DMS 273 treated with DMSO at 0.1 percent for 48 hours (cell line): ENCODE data around the gene UNCX.
"Not testable (repeated sequence)": the region's sequence is repeated elsewhere in the genome, so short reads cannot be mapped to it uniquely, and the experiment has no call there.

ENCODE experiments used
- DNase-seq: peaks from one replicate; lab custom pipeline; 2025; lab: John Stamatoyannopoulos, UW

UNCX gene

GRCh38 chr7:1278543-1278942 lies 45.9 kb downstream of the UNCX start:
- DNase-seq = no peak

DNA sequence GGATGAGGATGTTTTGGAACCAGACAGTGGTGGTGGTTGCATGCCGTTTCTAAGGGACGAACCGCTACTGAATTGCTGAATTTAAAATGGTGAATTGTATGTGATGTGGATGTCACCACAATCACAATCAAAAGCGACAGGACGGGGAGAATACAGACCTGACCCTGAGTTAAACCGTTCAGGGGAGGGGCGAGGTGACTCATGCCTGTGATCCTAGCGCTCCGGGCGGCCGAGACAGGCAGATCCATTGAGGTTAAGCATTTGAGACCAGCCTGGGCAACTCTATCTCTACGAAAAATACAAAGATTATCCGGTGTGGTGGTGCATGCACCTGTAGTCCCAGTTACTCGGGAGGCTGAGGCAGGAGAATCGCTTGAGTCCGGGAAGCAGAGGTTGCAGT lies 46.4 kb downstream of the UNCX start:
- no peak for DNase-seq

DNA sequence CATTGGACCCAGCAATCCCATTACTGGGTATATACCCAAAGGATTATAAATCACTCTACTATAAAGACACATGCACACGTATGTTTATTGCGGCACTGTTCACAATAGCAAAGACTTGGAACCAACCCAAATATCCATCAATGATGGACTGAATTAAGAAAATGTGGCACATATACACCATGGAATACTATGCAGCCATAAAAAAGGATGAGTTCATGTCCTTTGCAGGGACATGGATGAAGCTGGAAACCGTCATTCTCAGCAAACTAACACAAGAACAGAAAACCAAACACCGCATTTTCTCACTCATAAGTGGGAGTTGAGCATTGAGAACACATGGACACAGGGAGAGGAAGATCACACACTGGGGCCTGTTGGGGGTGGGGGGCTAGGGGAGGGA lies 47.2 kb downstream of the UNCX start:
- not testable (repeated sequence) for DNase-seq

- no peak for DNase-seq
Measured at GRCh38 chr7:1281068-1281467, 48.4 kb downstream of the UNCX start.

- DNase-seq = no peak
Measured at GRCh38 chr7:1282679-1283078, 50.0 kb downstream of the UNCX start.

DNA sequence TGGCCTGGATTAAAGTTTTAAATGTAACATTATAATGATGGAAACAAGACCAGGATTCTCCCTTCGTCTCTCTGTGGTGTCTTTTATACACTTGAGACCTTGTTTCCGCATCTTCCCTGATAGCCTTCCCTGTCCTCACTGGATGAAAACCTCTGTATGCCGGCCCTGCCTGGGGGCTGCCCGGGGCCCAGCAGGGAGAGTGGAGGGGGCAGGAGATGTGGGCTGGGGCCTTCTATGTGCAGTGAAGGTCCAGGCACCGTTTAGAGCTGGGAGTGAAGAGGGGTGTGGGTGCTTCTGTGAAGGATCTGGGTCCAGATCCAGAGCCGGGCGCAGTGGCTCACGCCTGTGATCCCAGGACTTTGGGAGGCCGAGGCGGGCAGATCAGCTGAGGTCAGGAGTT lies 50.7 kb downstream of the UNCX start:
- no peak for DNase-seq

DNA sequence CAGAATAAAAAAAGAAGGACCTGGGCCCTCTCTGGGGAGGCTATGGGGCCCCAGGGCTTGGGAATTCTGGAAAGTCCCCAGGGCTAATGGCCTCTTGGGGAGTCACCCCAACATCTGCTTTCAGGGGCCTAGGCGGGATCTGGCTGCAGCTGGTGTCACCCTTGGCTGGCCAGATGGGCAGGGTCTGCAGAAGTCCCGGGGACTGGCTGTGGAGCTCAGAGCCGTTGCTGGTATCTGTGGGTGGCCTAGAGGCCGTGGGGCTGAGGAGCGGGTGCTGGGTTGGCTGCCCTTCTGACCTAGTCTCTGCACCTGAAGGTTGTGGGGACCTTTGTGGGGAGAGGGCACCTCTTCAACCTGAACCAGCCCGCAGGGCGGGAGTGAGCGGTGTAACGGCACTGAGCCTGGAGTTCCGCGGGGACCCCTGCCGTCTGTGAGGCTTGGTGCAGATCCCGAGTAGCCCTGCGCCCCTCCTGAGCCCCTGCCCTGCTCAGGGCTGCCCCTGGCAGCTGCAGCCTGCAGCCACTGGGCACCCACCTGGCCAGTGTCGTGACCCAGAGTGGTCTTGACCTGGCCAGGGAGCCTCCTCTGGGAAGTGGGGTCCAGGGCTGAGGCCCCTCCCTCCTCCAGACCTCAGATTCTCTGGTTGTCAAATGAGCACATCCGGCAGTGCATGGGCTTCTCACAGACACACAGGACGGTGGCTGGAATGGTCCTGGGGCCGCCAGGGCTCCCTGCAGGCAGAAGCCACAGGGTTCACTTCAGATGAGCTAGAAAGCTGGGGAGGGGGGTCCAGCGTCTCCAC lies 51.5 kb downstream of the UNCX start:
- DNase-seq = no peak

- DNase-seq = no peak
Measured at GRCh38 chr7:1284743-1285458, 52.2 kb downstream of the UNCX start.

GRCh38 chr7:1285556-1286301 lies 53.1 kb downstream of the UNCX start:
- DNase-seq = no peak
